ENCODE data around the gene SYTL5.

SYTL5 gene

DNA sequence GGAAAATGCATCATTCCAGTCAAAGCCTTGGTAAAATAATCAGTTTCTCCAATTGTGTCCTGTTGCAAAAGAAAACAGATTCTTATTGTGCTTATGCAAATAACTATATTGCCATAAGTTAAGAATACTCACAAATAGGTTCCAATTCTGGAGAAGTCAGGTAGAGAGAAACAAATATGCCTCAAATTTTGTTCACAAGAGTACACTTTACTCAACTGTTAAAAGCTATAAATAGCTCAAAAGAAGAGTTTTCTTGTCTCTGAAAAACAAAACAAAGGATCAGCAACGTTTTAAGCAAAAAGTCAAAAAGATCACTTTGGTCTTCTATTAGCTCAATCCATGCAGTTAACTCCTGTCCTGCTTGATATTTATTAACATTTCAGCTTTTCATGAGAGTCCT lies 21.9 kb downstream of the SYTL5 start:
- no peak for DNase-seq

DNA sequence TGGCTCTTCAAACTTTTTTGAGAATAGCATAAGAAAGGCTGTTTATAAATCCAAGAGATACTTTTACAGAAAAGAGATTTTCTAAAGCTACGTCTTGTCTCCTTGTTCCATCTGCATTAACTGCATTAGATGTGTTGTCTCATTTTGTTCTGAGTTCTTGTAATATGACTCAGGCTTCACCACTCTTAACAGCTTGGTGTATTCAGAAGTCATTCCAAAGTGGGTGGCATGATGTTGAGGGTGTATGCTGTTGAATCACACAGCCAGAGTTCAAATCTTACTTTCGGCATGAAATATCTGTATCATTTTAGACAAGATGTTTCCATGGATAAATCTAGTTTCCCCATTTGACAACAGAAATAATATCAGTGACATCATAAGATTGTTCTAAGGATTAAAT lies 30.1 kb downstream of the SYTL5 start:
- DNase-seq, result no peak

DNA sequence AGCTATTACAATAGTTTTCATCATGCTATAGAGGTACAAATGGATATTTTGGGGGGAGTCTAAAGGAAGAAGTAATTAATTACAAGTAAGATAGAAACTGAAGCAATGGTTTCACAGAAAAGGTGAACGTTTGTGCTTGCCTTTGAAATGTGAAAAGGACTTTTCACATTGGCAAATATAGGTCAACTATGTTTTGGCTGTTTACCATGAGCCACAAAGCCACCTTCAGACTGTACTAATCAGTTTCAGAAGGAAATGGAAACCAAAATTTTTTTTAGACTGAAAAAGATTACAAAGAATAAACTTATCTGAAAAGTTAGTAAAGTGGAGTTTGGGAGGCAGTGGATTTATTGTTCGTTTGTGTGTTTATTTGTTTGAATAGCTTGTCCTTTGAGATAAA lies 32.1 kb downstream of the SYTL5 start:
- DNase-seq, result no peak

DNA sequence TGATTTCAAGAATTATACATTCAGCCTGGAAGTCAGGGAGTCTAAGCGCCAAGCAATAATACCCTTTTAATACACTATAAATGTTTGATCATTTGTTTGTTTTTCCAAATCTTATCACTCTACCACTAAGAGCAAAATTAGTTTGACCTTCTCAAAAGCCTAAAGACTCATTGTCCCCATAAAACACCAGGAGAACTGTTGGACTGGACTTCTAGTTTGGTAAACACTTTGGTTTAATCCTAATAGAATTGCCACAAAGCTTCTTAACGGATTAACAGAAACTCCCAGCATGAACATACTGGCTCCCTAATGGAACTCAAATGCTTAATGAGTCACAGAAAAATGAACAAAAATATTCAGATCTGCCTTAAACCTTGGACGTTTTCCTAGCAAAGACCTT lies 34.9 kb downstream of the SYTL5 start:
- DNase-seq, result no peak

DNA sequence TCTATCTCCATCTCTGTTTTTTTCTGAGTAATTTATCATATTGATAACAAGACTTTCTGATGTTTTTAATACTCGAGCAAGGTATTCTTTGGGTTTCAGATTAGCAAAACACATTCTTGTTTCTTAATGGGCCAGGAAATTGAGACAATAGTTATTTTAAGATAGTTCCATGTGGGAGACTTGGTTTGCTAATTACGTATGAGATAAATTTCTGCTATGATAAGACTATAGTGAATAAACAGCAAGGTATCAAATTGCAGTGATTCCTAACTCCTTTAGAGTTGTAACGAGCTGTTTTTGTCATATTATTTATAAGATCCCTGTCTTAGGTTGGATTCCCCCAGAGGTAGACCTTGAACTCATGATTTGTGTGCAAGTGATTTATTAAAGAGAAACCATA lies 38.3 kb downstream of the SYTL5 start:
- no peak for DNase-seq

DNA sequence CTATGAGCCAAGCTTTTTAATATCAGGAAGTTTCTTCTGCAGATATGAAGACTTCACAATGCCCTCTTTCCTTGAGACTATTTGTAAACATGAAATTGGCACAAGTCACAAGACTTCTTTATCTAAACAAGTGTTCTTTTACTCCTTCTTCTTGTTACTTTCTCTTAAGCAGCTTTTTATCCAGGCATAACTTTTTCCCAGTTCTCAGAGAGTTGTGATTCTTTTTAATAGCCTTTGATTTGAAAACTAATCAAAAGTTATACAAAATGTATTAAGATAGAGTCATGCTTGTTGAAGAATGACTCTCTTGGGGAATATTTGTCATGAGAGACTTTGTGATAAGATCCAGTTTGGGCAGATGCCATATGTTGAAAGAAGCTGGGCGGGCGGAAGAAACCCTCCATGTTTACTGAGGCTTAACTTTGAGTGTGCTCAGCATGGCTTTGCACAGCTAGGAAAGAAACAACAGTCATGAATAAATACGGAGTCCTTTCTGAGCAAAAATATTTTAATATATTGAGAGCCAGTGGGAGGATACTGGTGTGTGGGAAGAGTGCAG lies 39.3 kb downstream of the SYTL5 start:
- DNase-seq, result no peak

DNA sequence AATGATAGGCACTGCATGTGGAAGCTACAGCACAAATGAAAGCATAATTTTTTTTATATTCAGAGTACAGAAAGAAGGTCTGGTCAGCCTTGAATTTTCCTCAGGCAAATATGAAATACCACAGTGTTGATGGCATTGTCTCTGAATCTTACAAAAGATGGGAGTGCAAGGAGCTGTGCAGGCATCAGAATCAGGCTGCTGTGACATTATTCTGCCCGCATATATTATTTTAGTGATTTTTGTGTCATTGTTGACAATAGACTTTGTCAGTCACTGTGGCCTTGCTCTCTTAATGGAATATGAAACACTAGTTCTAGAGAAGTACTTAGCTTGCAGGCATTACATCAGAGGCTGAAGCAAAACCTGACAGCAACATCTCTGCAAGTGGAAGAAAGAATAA lies 42.5 kb downstream of the SYTL5 start:
- no peak for DNase-seq

DNA sequence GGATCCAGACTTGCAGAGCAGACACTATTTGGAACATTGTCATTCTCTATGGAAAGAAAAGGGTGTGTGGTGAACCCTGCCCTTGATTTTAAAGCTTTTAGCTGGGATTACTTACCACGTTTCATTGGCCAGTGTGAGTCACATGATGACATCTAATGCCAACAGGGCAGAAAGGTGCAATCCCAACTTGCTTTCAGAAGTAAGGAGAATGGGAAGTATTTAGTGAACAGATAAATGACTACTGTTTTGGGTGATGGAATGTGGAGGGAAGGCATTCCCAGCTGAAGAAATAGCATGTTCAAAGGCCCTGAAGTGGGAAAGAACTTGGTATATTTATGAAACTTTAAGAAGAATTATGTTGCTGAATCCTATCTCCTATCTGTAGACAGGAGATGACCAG lies 44.5 kb downstream of the SYTL5 start:
- no peak for DNase-seq

DNA sequence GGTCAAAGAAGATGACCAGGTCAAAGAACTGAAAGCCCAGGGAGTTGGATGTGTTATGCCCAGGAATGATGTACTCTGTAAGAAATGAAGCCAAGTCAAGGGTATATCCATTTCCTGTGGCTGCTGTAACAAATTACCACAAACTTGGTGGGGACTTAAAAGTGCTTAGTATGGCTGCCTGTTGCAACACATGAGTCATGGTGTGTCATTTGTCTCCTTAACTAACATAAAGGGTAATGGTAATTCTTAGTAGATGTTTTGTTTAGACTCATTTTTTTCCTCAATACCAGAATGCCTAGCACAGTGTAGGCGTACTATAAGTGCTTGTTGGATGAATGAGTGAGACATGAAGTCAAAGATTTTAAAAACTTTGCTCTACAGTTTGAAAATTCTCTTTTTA lies 45.7 kb downstream of the SYTL5 start:
- DNase-seq, result no peak

DNA sequence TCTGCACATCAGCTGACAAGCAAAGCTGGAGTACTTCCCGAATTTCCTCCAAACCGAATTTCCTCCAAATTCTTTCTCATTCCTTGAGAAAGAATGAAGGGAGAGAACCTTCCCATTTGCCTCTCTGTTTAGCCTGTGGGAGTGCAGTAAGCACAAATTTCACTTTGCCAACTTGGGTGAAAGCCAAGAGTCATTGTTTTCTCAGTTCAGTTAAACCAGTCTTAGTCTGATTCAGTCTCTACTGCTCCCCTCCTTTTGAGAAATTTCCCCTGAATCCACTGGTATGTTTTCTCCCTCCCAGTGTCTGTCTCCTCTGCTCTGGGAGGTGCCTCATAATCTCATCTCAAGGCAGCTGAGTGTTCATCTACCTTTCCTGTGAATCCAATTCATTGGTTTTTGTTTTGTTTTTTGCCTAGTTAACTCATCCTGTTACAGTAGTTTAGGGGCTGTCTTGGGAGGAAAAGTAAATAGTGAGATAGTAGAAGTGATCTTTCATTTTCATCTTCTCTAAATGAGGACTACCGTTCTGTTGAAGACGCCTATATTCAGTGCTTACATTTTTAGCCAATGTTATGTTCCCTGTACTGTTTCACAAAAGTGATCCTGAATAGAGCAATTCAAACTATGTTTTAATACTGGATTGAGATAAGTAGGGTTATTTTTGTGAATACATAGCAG lies 49.0 kb downstream of the SYTL5 start:
- no peak for DNase-seq

DNA sequence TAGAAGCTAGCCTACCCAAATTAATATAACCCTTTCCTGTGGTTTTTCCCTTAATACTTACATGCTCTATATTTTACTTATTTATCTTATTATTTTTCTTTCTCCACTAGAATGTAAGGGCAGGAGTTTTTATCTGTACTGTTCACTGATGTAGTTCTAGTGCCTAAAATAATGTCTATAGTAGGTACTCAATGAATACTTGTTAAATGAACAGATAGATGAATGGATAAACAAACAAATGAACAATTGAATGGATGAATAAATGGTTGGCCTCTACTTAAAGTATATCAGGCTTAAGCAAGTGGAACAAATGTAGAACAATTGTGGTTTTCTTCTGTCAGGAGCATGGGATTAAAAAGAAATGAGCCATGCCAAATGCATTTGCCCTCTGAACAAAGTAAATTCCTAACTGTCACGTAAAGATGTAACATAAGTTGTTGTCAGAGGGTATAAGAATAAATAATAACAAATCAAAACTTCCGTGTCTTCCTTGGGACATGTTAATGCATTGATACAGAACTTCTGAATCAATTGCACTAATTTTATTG lies 54.1 kb downstream of the SYTL5 start:
- no peak for DNase-seq

DNA sequence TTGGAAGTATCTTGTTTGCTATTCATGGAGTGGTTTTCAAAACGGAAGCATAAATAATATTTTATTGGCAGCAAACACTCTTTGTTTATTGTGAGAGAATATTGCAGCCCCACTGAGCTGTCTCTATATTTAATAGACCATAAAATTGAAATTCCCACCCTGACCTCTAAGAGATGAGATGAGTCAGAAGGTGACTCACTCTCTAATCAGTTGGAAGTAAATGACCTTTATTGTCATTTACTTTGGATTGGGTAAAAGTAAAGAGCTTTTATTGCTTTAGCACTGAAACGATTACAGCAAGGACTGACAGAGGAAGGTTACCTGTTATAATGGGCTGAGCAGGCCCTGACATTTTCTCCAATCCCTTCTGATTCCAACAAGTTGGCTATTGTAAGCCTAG lies 55.0 kb downstream of the SYTL5 start:
- DNase-seq, result no peak

DNA sequence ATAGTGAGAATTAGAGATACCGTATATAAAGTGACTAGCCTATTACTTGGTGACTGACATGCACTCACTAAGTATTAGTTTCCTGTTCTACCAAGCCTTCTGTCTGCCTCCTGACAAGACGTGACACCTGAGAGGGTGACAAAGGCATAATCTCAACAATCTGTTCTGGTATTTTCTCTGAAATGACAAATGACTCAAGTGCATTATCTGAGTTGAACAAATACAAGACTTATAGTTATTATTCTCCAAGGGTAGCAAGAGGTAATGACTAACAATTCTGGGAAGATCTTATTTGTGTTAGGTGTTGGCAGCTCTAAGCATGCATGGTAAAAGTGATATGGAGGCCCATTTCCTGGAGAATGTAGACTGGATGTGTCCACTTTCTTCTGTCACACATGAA lies 60.6 kb downstream of the SYTL5 start:
- no peak for DNase-seq

DNA sequence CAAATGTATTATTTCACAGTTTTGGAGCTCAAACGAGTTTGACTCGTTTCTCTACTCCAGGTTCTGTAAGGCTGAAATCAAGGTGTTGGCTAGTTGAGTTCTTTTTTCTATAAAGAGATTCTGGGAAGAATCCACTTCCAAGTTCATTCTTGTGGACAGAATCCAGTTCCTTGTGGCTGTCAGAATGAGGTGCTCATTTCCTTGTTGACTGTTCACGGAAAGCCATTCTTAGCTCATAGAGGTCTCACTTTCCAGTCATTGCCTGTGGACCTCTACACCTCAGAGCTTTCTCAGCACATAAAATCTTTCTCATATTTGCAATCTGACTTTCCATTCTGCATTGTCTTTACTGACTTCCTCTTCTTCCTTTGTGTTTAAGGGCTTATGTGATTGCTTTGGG lies 62.9 kb downstream of the SYTL5 start:
- DNase-seq, result no peak

DNA sequence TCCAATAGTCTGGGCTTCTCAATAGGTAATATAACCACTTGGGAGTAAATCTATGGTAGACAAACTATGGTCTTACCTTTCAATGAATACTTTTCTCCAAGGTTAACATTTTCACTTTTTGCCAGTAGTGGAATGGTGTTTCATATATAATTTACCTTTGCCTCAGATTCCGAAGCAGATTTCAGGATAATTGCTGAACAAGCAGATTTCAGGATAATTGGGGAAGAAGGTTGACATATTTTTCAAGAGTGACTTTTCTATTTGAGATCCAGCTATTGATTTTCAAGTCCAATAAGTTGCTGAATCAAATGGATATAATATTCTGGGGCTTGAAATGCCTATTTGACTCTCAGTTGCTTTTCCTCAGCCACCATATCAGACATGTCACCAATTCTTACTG lies 63.6 kb downstream of the SYTL5 start:
- DNase-seq, result no peak

DNA sequence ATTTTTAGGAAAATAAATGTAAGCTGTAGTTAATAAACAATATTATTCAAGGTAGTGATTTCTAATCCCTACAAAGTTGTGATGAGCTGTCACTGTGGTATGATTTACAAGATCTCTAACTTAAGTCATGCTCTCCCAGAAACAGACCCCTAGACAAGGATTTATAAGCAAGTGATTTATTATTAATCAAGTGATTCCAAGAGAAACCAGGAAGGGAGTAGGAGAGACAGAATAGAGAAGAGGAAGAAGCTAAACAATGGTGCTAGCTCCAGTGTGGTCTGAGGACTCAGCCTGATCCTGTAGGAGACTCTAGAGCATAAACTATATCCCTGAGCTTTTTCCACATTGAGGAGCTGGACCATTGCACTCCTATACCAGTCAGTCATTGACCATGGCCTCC lies 73.1 kb downstream of the SYTL5 start:
- no peak for DNase-seq

DNA sequence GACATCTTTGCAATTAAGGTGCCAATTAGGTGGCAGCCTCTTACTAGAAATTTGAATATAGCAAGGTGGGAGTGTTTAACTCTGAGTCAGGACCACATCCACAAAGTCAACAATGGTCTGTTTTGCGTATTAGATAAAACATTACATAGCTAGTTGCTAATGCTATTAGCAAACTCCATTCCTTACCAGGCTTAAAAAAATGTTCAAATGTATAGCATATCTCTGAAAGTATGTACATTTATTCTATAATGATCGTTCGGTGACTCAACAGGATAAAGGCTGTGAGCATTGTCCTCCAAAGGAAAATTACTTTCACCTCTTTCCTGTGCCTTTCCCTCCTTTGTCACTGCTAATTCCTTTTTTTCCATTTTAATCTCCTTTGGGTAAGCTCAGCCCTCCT lies 74.5 kb downstream of the SYTL5 start:
- no peak for DNase-seq

DNA sequence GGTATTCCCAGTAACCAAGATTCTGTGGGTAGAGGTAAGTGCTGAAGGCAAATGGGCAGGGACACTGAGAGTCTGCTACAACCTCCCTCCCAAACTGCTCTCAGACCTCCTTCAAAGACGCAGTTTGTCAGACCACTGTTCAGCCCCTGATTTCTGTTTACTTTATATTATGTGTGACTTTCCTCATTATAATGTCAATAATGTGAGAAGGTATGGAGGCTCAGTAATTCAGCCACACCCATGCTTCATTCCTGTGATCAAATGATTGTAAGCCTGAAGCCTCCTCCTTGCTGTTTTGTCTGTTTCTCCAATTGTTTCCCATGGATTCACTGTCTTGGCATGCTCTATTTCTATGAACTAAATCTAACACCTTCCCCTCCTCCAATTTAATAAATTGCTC lies 75.6 kb downstream of the SYTL5 start:
- DNase-seq, result no peak

DNA sequence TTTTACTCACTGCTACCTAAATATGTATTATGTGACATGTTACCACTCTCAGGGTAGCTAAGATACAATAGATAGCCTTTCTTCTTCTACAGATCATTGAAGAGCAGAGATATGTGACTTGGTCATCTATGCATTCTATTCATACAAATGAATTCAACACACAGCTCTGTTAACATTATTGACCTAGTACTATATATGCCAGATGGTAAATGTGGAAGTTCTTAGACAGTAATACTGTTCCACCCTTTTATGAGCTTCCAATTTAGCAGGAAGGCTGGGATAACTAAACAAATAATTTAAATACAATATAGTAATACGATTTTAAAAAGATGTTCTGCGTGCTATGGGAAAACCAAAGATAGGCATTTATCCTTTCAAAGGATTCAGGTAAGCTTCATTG lies 76.0 kb downstream of the SYTL5 start:
- DNase-seq, result no peak

DNA sequence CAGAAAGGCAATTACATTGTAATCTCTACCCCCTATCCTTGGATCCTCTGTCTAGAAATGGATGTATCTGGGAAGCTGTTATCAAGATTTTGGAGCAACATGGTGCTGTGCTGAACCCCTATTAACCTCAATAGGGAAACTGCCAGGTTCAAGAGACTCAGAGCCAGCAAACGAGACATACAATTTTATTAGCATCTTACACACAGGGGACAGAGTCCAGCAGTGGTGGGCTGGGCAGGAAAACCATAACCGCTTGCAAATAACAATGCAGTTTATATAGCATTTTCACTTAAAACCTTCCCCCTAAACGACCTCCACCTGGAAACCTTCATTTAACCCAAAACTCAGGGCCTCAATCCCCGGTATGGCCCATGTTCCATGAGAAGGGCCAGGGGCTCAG lies 79.5 kb downstream of the SYTL5 start:
- no peak for DNase-seq

DNA sequence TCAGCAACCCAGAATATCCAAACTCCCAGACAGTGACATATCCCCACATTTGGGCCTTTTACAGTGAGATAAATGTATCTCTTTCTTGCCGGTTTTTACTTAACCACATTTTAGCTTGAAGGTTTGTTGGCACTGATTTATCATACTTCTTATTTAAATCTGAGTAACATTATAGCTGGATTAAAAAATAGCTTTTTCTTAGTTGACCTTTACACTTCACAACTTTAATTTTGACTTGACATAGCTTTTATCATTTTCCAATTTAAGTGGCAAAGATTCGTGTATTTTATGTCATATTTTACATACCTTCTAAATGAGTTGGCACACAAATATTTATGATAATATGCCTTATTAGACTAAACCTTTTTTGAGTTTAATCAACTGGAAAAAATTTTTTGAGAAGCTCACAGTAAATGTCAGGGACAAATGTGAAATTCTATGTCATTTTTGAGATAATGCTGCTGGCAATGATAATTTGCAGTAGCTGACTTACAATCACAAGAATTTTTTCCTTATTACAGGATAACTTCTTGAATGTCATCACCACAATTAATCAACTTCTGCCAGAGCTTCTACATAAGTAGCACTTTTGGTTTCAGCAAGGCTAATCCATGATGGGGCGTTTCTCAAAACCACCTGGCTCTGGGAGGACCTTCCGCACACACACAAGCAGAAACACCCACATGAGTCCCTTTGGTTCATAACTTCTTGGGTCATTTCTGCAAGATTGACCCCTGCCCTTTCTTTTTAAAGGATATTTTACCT lies 80.3 kb downstream of the SYTL5 start:
- no peak for DNase-seq

DNA sequence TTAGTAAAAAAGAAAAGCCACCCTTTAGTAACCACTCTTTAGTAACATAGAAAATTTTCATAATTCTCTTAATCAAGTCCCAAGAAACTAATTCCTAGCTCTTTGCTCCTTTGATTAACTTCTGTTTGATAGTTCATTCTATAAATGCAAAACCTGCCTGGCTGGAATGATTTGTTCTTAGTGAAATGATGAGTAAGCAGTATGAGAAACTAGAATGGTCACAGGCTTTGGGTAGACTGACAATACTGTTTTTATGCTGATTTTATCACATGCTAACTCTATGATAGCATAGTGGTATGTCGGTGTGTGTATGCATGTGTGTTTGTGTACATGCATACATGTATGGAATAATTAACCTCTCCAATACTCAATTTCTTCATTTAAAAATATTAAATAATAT lies 81.2 kb downstream of the SYTL5 start:
- no peak for DNase-seq

DNA sequence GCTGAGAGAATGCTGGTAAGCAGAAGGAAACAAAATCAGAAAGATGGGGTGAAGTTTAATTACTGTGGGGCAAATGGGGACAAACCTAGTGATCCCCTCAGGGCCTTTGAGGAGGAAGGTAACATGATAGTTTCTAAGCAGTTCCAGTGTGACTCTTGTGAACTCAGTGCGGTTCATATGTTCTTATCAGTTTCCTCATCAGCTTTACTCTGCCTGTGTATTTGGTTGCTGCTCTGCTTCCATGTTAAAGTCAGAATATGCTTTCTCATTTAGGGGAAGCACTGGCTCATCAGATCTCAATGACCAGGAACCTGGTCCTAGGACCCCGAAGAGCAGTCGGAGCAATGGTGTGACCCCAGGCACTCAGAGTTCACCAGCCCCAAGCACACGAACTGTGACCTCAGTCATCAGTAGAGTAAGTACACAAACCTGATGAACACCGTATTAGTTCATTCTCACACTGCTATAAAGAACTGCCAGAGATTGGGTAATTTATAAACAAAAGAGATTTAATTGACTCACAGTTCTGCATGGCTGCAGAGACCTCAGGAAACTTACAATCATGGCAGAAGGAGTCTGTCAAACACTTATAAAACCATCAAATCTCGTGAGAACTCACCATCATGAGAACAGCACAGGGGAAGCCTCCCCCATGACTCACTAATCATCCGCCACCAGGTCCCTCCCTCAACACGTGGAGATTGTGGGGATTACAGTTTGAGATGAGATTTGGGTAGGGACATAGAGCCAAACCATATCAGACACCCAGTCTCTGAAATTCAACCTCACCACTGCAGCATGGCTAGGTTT lies 83.0 kb downstream of the SYTL5 start:
- DNase-seq, result no peak

All from stimulated activated naive CD4-positive, alpha-beta T cell (primary cell).